ELF-1 (cell line): ENCODE results near the gene PNMA6E.

Experiments used
- DNase-seq: peaks from one replicate; pipeline ENCODE4 v3.0.0-alpha.2; 2016; ENCODE audit warnings: low read depth, low spot score

PNMA6E gene

DNA sequence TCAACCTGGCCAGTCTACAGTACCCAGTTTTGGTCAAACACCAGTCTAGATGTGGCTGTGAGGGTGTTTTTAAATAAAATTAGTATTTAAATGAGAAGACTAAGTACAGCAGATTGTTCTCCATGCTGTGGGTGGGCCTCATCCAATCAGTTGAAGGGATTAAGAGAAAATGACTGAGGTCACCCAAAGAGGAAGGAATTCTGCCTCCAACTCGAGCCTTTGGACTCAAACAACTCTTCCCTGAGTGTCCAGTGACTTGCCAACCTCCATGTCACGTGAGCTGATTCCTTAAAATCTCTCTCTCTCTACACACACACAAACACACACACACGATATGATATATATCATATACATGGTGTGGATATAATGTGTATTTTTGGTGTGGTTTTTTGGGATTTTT is 34.7 kb upstream of the PNMA6E start:
- no peak for DNase-seq

GRCh38 chrX:153434801-153435200 is 33.7 kb upstream of the PNMA6E start:
- DNase-seq: no peak

- DNase-seq: no peak
Observed at GRCh38 chrX:153433781-153434285, 32.7 kb upstream of the PNMA6E start.

- no peak for DNase-seq
Observed at GRCh38 chrX:153433161-153433680, 32.1 kb upstream of the PNMA6E start.

DNA sequence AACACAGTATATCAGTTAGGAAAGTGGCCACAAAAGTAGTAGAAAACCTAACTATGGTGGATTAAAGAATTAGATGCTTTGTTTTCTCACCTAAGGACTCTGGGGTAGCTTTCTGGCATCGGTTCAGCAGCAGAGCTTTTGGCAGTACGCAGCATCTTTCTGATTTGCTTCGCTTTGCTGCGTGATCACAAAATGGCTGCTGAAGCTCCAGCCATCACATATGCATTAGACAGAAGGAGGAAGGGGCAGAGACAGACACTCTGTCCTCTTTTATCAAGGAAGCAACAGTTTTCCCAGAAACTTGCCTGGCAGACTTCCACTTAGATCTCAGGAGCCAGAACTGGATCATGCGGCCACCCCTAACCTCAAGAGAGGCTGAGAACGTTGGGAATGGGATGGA is 29.6 kb upstream of the PNMA6E start:
- DNase-seq: no peak

DNA sequence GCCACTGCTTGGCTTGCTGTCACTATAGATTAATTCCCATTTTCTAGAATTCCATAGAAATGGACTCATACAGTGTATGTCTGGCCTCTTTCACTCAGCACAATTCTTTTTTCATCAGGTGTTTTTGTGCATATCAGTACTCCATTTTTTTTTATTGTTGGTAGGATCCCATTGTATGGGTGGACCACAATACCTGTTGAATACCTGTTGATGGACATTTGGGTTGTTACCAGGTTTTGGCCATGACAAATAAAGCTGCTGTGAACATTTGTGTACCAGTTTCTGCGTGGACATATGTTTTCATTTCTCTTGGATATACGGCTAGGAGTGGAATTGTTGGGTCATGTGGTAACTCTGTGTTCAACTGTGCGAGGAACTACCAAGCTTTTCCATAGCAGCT is 25.1 kb upstream of the PNMA6E start:
- no peak for DNase-seq

DNA sequence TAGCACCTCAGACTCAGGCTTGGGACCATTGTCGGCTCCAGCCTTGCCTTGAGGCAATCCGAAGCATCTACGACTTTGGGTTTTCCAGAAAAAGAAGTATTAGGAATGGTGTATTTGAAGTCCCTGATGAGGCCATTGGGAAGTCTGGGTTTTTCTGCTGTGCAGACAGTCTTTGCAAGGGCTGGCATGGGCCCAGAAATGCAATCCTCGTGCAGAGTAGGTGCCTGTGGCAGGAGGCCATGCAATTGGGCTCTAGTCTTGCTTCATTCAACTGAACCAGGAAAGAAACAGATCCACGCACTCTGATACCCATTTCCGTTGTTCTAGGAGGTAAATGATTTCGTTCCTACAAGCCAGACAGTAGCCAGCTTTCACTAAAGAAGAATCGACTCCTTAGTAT is 22.5 kb upstream of the PNMA6E start:
- no peak for DNase-seq

GRCh38 chrX:153421856-153422255 is 20.7 kb upstream of the PNMA6E start:
- DNase-seq: no peak

DNA sequence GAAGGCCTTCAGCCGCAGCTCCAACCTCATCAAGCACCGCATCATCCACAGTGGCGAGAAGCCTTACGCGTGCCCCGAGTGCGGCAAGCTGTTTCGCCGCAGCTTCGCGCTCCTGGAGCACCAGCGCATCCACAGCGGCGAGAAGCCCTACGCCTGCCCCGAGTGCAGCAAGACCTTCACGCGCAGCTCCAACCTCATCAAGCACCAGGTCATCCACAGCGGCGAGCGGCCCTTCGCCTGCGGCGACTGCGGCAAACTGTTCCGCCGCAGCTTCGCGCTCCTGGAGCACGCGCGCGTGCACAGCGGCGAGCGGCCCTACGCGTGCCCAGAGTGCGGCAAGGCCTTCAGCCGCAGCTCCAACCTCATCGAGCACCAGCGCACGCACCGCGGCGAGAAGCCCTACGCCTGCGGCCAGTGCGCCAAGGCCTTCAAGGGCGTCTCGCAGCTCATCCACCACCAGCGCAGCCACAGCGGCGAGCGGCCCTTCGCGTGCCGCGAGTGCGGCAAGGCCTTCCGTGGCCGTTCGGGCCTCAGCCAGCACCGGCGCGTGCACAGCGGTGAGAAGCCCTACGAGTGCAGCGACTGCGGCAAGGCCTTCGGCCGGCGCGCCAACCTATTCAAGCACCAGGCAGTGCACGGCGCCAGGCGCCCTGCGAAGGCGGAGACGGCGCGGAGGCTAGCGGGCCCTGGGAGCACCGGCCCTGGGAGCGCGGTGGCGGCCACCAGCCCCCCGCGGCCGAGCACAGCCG is 19.9 kb upstream of the PNMA6E start:
- no peak for DNase-seq

GRCh38 chrX:153417637-153418036 is 16.5 kb upstream of the PNMA6E start:
- no peak for DNase-seq

- DNase-seq: no peak
Observed at GRCh38 chrX:153416781-153417450, 15.8 kb upstream of the PNMA6E start.

DNA sequence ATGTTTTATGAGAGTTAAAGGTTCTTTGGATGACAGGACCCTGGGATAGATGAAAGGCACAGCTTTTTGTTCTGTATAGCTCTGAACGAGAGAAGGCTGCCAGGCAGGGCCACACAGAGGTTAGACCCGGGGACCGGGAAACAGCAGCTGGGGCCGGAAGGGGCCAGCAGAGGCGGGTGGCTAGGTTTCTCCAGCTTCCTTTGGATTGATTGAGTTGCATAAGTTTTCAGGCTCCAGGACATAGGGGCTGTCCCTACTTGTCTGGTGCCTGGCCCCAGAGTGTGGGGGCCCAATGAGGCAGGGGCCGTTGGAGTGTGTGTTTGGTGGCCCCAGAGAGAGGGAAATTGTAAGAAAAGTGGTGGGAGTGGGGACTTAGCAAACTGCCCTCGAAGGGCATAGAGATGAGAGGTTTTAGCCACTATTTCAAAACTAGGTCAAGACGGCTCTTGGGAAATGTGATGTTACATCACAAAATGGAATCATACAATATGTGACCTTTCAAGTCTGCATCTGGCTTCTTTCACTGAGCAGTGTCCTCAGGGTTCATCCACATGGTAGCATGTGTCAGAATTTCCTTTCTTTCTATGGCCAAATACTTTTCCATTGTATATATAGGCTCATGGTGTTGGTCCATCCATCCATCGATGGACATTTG is 13.8 kb upstream of the PNMA6E start:
- no peak for DNase-seq

DNA sequence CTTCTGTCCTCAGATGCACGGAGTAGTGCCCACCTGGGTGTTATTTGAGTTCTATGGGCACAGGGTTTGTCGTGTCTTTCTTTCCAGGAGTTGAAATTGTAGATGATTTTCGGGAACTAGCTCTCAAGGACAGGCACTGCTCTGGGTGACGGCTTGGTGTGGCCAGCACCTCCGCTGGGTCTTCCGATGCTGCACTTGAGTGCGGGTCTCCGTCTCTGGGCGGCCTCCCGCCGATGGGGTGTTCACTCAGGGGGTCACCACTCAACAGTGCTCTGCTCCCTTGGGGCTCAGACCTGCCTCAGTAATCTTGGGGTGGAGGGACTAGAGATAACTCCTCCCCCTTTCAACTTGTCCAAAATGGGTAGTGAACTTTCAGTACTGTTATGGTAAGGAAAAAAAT is 12.6 kb upstream of the PNMA6E start:
- no peak for DNase-seq

DNA sequence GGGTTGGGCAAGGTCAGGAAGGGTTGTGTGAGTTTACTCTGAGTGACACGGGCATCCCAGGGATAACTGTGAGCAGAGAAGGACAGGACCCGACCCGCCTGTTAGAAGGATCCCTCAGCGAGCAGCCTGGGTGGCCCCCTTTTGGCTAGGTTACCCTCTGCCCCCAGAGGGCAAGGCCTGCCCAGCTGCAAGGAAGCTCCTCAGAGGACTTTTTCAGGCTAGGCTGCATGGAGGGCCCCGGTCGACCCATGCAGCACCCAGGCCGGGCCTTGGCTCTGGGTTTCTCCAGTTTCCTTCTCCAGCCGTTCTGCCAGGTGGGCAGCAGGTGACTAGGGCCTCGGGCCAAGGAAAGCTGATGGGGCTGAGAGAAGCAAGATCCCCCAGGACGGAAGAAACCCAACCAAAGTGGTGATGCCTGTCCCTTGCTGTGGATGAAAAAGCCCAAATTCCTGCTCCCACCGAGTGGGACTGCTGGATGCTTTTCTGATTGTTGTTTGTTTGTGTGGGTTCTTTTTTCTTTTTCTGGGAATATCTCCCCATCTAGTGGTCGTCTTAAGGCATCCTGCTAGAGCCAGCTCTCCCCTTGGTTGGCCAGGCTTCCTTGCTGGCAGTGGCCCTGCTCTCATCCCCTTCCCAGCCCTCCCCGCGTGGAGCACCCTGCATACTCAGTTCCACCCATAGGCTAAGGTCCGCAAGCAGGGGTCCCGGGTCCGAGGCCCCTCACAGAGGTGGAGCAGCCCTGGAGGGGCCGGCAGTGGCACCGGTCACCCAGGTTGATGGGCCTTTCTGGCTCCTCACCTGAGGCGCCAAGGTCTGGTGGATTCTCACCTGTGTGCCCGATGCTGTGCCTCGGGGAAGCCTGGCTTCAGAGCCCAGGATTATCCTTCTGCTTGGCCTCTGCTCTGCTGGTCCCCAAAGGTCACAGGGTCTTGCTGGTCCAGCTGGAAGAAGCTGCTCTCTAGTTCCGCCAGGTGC is 11.9 kb upstream of the PNMA6E start:
- no peak for DNase-seq

DNA sequence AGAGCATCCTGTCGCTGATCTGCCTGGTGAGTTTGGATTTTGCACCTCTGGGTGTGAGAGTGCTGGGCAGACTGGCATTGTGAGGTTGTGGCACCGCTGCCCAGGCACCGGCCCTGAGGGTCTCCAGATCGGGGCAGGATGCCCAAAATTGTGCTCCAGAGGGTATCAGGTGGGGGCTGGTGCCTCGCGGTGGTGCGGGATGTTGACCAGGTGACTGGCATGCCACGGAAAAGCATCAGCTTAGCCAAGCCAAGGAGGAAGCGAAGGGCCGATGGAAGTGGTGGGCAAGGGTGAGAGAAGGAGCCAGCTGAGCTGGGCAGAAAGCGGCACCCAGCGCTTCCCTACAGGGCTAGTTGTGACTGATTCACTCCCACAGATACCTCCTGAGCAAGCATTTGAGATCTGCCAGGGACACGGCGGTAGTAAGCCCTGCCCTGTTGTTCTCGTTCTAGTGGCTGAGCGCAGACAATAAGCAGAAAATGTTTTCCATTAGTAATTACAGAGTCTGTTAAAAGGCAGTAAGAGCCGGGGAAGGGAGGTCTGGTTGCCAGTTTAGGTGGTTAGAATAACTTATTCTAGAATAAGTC is 10.9 kb upstream of the PNMA6E start:
- no peak for DNase-seq

GRCh38 chrX:153411255-153411987 is 10.3 kb upstream of the PNMA6E start, which contains the start of gene ZFP92:
TSS of gene ZFP92 (plus strand) at chrX:153411472. CDS start at chrX:153418323, 6,851 bp downstream.
- no peak for DNase-seq

- no peak for DNase-seq
Observed at GRCh38 chrX:153410888-153411254, 9.7 kb upstream of the PNMA6E start.

- no peak for DNase-seq
Observed at GRCh38 chrX:153410373-153410772, 9.2 kb upstream of the PNMA6E start.

GRCh38 chrX:153409414-153410101 is 8.4 kb upstream of the PNMA6E start:
- no peak for DNase-seq
